Activated CD4-positive, alpha-beta T cell treated with anti-CD3 and anti-CD28 coated beads, Interleukin-2, Interleukin-4, amounts not matched to agents 100 ng/mL and 50 ng/mL, durations not matched to agents 16 hours and 8 hours (primary cell): ENCODE results near the gene ESPNL.
A peak's percentile ranks its signal among the peaks of the same experiment; 100 is the strongest.

ENCODE experiments used
- DNase-seq: peaks from one replicate; pipeline ENCODE4 v3.0.0-alpha.2; 2020; ENCODE audit warnings: low spot score

Gene ESPNL

GRCh38 chr2:238129166-238130010 is 29.2 kb downstream of the ESPNL start:
- no peak for DNase-seq

DNA sequence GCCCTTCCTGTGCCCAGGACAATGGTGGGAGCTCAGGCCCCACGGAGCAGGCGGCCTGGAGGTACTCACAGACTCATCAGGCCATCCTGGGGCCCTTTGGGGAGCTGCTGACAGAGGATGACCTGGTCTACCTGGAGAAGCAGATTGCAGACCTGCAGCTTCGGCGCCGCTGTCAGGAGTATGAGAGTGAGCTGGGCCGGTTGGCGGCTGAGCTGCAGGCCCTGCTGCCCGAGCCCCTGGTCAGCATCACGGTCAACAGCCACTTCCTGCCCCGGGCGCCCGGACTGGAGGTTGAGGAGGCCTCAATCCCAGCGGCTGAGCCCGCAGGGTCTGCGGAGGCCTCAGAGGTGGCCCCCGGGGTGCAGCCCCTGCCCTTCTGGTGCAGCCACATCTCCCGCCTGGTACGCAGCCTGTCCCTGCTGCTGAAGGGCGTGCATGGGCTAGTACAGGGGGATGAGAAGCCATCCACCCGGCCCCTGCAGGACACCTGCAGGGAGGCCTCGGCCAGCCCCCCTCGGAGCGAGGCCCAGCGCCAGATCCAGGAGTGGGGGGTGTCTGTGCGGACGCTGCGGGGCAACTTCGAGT is 30.1 kb downstream of the ESPNL start:
- DNase-seq = no peak

DNA sequence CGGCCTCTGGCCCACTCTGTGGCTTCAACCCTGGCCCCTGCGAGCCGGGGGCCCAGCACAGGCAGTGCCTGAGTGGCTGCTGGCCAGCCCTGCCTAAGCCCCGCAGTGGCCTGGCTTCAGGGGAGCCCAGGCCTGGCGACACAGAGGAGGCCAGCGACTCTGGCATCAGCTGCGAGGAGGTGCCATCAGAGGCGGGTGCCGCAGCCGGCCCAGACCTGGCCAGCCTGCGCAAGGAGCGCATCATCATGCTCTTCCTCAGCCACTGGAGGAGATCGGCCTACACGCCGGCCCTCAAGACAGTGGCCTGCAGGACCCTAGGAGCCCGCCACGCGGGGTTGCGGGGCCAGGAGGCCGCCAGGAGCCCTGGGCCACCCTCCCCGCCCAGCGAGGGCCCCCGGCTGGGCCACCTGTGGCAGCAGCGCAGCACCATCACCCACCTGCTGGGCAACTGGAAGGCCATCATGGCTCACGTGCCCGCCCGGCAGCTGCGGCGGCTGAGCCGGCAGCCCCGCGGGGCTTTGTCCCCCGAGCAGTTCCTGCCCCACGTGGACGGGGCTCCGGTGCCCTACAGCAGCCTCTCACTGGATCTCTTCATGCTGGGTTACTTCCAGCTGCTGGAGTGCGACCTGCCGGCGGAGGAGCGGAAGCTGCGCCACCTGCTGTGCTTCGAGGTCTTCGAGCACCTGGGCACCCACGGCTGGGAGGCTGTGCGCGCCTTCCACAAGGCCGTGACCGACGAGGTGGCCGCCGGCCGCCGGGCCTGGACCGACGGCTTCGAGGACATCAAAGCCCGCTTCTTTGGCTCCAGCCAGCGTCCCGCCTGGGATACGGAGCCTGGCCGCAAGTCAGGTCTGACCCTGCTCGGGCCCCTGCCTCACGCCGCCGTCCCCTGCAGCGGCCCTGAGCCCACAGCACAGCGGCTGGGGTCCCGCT is 30.8 kb downstream of the ESPNL start:
- no peak for DNase-seq

GRCh38 chr2:238131761-238132462 is 31.8 kb downstream of the ESPNL start:
- no peak for DNase-seq

DNA sequence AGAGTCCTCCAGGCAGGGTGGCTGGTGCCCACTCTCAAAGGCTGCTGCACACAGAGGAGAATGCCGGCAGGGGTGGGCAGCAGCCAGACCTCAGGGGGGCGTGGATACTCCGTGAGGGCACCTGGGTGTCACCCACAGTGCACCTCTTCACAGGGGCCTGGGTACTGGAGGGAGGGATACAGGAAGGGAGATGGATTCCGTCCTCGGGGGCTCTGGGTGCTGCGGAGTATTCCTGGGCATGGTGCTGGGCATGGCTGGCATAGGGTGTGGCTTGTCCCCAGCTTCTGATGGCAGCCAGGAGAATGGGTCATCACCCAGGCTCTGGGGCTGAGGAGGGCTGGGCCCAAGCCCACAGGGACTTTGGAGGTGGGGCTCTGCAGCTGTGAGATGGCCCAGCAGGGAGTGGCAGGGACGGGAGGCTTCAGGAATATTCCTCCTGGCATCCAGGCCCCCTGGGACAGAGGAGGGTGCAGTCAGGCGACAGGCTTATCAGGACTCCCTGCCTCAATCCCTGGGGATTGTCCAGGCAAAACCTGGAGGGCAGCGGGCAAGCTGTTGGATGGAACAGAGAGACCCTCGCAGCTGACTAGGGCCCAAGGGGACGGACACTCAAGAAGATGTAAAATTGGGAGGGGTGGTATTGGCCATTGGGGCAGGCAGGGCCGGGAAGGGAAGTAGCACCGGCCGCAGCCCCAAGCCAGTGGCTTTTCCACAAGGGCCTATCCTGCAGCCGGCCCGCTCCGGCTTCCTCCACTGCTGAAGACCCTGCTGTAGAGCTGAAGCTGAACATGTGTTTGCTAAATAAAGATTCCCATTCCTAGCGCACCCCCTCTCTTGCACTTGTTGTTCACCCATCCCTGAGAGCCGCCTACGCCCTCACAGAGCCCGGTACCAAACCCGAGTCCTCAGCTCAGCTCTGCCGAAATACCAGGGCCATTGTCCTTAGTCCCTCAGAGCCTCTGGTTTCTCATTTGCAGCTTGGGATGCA is 32.6 kb downstream of the ESPNL start:
- no peak for DNase-seq

DNA sequence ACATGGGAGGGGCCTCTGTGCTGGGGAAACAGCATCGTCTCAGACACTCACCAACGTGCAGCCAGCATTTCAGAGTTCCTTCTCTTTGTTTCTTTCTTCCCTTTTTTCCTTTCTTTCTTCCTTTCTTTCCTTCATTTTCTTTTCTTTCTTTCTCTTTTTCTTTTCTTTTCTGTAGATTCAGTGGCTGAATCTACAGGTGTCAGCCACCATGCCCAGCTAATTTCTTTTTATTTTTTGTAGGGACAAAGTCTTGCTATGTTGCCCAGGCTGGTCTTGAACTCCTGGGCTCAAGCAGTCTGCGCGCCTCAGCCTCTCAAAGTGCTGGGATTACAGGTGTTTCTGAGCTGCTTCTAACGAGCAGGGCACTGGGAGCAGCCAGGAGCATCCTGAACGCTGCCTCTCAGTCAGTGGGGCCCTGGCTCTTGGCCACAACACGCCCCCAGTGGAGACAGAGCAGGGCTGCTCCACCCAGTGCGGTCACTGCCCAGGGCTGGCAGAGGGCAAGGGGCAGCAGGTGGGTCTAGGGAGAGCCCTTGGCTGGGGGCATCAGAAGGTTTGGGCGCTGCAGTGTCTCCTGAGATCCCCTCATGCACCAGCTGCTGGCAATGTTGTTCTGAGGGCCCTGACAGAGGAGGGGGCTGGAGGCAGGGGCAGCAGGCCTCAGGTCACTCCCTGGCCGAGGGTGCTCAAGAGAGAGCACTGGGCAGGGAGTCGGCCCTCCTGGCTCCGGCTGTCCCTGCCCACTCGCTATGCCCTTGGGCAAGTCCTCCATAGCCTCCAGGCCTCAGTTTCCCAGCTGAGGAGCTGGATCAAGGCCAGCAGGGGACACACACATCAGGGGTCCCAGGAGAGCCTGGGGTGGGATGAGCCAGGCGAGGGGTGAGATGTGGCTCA is 33.6 kb downstream of the ESPNL start:
- no peak for DNase-seq

DNA sequence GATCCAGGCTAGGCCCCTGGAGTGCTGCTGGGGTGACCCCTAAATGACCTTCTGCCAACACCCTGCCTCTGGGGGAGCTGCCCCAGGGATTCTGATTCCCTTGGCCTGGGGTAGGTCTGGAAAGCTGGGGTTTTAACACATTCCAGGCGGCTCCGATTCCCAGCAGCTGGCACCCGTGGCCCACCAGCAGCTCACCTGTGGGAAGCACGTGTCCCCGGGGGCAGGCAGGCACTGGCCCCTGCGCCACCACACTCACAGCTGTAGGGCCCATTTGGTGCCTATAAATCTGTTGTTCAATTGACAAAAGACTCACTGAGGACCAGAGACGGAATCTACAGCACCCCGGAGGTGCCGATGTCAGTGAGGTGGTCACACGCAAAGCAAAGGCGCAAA is 34.2 kb downstream of the ESPNL start:
- no peak for DNase-seq

- no peak for DNase-seq
These were observed 35.5 kb downstream of the ESPNL start for GRCh38 chr2:238135601-238136150.

DNA sequence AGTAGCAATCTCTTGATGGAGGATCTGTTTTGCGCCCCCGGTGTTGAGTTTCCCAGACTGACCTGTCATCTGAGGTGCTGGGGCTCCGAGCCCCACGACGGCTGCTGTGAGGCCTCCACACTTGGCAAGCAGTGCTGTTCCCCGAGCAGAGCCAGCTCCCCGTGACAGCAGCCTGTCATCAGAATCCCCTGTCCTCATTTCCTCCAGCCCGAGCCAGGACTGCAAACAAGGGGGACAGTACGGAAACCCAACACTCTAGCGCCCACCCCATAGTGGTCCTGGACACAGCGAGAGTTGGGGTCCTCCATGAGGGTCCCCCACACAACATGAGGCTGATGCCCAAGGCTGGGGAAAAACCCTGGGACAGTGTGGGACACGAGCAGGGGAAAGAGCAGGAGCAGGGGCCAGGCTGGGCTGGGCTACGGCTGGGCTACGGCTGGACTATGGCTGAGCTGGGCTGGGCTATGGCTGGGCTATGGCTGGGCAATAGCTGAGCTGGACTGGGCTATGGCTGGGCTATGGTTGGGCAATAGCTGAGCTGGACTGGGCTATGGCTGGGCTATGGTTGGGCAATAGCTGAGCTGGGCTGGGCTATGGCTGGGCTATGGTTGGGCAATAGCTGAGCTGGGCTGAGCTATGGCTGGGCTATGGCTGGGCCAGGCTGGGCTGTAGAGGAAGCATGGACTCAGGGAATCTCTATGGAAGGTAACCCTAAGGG is 36.8 kb downstream of the ESPNL start:
- DNase-seq = no peak

DNA sequence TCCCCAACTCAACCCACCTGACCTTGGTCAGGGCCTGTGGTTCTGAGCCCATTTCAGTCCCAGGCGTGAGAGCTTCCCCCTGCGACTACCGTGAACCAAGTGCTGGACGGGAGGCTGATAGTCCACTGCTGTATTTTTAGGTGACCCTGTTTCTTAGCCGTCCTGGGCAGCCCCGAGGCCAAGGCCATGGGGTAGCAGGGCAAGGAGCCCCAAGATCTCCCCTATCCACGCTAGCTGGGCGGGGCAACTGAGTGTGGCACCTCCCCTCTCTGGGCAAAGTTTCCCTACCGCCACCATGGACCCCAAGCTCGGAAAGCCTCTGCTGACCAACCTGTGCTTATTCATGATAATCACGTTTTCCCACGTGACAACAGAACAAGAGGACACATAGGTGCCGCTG is 37.7 kb downstream of the ESPNL start:
- DNase-seq = no peak

DNA sequence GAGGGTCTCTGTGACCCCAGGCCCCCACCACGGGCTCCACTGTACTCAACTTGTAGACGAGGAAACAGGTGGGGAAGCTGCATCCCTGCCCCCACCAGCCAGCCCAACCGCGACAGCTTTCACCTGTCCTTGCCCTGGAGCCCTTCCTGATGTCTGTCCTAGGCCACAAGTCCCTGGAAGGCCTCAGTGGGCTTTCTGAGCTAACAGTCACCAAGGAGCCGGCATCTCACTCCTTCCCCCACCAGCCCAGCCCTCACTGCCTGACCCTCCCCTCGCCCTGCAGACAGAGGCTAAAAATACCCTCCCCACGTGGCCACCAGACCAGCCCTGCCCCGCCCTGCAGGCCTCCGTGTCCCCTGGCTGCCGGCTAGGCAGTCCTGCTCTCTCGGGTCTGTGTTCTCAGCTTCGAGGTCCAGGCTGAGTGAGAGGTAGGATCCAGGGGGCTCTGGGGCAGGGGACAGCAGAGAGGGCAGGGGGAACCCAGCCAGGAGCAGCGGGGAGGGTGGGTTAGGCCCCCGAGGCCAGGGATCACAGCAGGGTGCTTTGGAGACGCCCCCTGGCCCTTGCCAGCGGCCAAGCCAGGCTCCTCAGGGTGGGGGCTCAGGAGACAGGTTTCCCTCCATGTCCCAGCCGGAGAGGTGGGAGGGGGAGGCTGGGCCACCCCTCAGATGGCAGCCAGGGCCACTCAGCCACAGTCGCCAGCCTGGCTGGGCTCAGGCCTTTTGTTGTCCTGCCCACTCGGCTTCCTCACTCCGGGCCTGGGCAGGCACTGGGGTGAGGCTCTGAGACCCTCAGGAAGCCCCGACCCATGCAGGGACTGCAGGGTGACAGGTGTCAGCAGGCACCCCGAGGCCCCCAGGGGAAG is 38.4 kb downstream of the ESPNL start, which contains the start of gene KLHL30:
TSS of gene KLHL30 (plus strand) at position 338 of the 865 bp plus-strand sequence. CDS start 2,087 bp downstream, outside the sequence.
- no peak for DNase-seq

DNA sequence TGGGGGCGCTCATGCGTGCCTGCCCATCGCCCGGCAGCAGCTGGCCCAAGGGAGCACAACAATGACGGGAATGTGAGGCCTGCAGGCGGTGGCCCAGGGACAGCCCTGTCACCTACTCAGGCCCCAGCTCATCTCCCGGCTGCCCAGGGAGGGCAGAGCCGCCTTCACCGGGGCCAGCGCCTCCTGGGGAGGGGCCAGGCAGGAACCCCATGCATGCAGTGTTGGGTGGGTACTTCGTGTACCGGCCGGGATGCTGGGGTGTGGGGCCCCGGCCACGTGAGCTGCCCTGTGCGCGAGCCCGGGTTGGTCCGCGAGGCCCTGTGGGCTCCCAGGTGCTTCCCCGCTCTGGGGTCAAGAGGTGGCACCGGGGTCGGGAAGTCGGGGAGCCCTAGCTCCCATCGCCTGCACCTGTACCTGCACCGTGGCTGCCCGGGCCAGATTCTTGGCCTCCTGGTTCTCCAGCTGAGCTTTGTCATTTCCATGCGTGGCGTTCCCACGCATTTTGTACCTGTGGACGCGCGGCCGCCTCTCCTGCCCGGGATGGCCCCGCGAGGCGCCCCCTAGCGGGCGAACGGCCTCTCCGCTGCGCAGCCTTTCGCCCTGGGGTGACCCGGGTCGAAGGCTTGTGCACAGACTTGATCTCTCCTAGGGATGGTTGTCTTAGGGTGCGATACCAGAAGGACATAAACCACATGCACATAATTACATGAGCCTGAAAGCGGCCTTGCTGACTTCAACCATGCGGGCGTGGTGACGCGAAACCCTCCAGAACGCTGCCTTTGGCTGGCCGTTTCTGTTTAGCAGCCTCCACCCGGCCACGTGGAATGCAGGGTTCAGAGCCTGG is 39.3 kb downstream of the ESPNL start:
- peak; percentile 27 for DNase-seq

- DNase-seq = no peak
These were observed 39.9 kb downstream of the ESPNL start for GRCh38 chr2:238140040-238140439.

DNA sequence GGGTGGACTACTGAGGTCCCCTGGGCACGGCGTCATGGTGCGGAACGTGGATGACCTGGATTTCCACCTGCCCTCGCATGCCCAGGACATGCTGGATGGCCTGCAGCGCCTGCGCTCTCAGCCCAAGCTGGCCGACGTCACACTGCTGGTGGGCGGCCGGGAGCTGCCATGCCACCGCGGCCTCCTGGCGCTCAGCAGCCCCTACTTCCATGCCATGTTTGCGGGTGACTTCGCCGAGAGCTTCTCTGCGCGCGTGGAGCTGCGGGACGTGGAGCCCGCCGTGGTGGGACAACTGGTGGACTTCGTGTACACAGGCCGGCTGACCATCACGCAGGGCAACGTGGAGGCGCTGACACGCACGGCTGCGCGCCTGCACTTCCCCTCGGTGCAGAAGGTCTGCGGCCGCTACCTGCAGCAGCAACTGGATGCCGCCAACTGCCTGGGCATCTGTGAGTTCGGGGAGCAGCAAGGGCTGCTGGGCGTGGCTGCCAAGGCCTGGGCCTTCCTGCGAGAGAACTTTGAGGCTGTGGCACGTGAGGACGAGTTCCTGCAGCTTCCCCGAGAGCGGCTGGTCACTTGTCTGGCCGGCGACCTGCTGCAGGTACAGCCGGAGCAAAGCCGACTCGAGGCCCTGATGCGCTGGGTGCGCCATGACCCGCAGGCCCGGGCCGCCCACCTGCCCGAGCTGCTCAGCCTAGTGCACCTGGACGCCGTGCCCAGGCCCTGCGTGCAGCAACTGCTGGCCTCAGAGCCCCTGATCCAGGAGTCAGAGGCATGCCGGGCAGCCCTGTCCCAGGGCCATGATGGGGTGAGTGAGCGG is 40.8 kb downstream of the ESPNL start:
- no peak for DNase-seq

- DNase-seq = no peak
These were observed 41.6 kb downstream of the ESPNL start for GRCh38 chr2:238141541-238142318.
